Measurements from ENCODE around the gene TMEM176A.
"Not testable (repeated sequence)": the region's sequence is repeated elsewhere in the genome, so short reads cannot be mapped to it uniquely, and the experiment has no call there.

TMEM176A gene

GRCh38 chr7:150788474-150789269, 11.9 kb upstream of the TMEM176A start:
- DNase-seq (ENCODE audit: low spot score), result no peak

- no peak for DNase-seq (ENCODE audit: low spot score)
Observed at GRCh38 chr7:150790416-150791075, 10.0 kb upstream of the TMEM176A start.

GRCh38 chr7:150791304-150791703, 9.3 kb upstream of the TMEM176A start:
- DNase-seq (ENCODE audit: low spot score), result no peak

GRCh38 chr7:150791746-150792452, 8.7 kb upstream of the TMEM176A start:
- no peak for DNase-seq (ENCODE audit: low spot score)

- no peak for DNase-seq (ENCODE audit: low spot score)
Observed at GRCh38 chr7:150793569-150794238, 6.9 kb upstream of the TMEM176A start.

- no peak for DNase-seq (ENCODE audit: low spot score)
Observed at GRCh38 chr7:150797661-150798060, 2.9 kb upstream of the TMEM176A start.

- DNase-seq (ENCODE audit: low spot score), result no peak
Observed at GRCh38 chr7:150799156-150799555, 1.4 kb upstream of the TMEM176A start.

- peak; percentile 43 for DNase-seq (ENCODE audit: low spot score)
Observed at GRCh38 chr7:150799741-150800580, 608 bp upstream of the TMEM176A start, which contains the start of gene TMEM176B. Gene TMEM176B (minus strand): TSS chr7:150800364. CDS start chr7:150796569, 3,795 bp downstream.

GRCh38 chr7:150801242-150801945, 825 bp downstream of the TMEM176A start:
- peak; percentile 41 for DNase-seq (ENCODE audit: low spot score)

- DNase-seq (ENCODE audit: low spot score), result no peak
Observed at GRCh38 chr7:150801946-150802771, 1.6 kb downstream of the TMEM176A start.

GRCh38 chr7:150803161-150803860, 2.7 kb downstream of the TMEM176A start:
- DNase-seq (ENCODE audit: low spot score), result no peak

GRCh38 chr7:150804802-150805201, 4.2 kb downstream of the TMEM176A start:
- DNase-seq (ENCODE audit: low spot score), result no peak

GRCh38 chr7:150805864-150806263, 5.3 kb downstream of the TMEM176A start:
- DNase-seq (ENCODE audit: low spot score), result no peak

GRCh38 chr7:150806454-150806853, 5.9 kb downstream of the TMEM176A start:
- DNase-seq (ENCODE audit: low spot score), result no peak

- DNase-seq (ENCODE audit: low spot score), result peak; percentile 44
Observed at GRCh38 chr7:150806863-150807262, 6.3 kb downstream of the TMEM176A start.

GRCh38 chr7:150807616-150808438, 7.3 kb downstream of the TMEM176A start:
- DNase-seq (ENCODE audit: low spot score), result not testable (repeated sequence)

- no peak for DNase-seq (ENCODE audit: low spot score)
Observed at GRCh38 chr7:150814328-150815001, 13.9 kb downstream of the TMEM176A start.

GRCh38 chr7:150818971-150819370, 18.4 kb downstream of the TMEM176A start:
- DNase-seq (ENCODE audit: low spot score), result no peak
